ENCODE measurements around the gene ANKZF1. TPM values are rescaled to one million over a fixed set of nuclear protein-coding genes. Genes with fewer than 3 reads are reported as not detected.

Gene ANKZF1
- total RNA-seq, 1 donor = 35.1 TPM

DNA sequence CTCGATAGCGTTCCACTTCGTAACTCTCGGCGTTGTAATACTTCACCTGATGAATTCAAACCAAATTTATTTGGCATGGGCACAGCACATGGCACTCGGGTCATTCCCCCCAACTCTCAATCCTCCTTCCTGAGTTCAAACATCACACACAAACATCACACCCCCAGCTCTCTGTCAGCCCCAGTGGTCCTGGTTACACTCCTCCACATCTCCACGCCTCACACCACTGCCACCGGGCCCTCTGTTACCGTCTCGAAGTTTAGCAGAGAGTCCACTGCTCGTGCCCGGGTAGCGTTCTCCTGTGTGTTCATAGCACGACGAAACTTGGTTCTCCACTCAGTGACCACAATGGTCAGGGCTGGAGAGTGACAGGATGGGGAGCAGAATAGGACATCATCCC lies 15.5 kb upstream of the ANKZF1 start:
- Histone ChIP-seq H3K4me3 (ENCODE audit: insufficient read depth, low read length) (no peak overlapping the region), H3K79me2 (ENCODE audit: insufficient read depth, low read length) (peaks cover 3% of the 10 kb centered on the region), H3K9me3 (ENCODE audit: low read depth, low read length) (no peaks in the 10 kb centered on the region), H3K36me3 (ENCODE audit: insufficient read depth, low read length) (peaks cover 54% of the 10 kb centered on the region), H3K27ac (ENCODE audit: low read depth, low read length) (no peak overlapping the region), H3K4me2 (ENCODE audit: insufficient read depth, low read length) (no peak overlapping the region), H4K20me1 (ENCODE audit: insufficient read depth, low read length) (no peaks in the 10 kb centered on the region), H3K4me1 (ENCODE audit: insufficient read depth, low read length) (peaks cover 18% of the 10 kb centered on the region), H3K27me3 (ENCODE audit: insufficient read depth, low read length) (no peaks in the 10 kb centered on the region), H2AFZ (ENCODE audit: low read length) (no peak overlapping the region)
- DNase-seq (ENCODE audit: insufficient read length, low spot score, missing footprints) = no peak
- TF ChIP-seq CTCF (IDR thresholded peaks at IDR 0.05; ENCODE audit: extremely low read depth, low read depth, low read length) = no peak

- H3K4me1 ChIP-seq (ENCODE audit: insufficient read depth, low read length) = peaks cover 23% of the 10 kb centered on the region
- H2AFZ ChIP-seq (ENCODE audit: low read length) = no peak overlapping the region
- H3K4me3 ChIP-seq (ENCODE audit: insufficient read depth, low read length) = no peak overlapping the region
- DNase-seq (ENCODE audit: insufficient read length, low spot score, missing footprints) = no peak
- no peaks in the 10 kb centered on the region for H3K9me3 ChIP-seq (ENCODE audit: low read depth, low read length)
- peaks cover 3% of the 10 kb centered on the region for H3K79me2 ChIP-seq (ENCODE audit: insufficient read depth, low read length)
- no peak for TF ChIP-seq CTCF (IDR thresholded peaks at IDR 0.05; ENCODE audit: extremely low read depth, low read depth, low read length)
- no peaks in the 10 kb centered on the region for H3K27me3 ChIP-seq (ENCODE audit: insufficient read depth, low read length)
- no peak overlapping the region for H3K27ac ChIP-seq (ENCODE audit: low read depth, low read length)
- H4K20me1 ChIP-seq (ENCODE audit: insufficient read depth, low read length) = peaks cover 4% of the 10 kb centered on the region
- no peak overlapping the region for H3K4me2 ChIP-seq (ENCODE audit: insufficient read depth, low read length)
- H3K36me3 ChIP-seq (ENCODE audit: insufficient read depth, low read length) = peaks cover 49% of the 10 kb centered on the region
Observed at GRCh38 chr2:219214786-219215185, 14.8 kb upstream of the ANKZF1 start.

- peaks cover 50% of the 10 kb centered on the region for H3K36me3 ChIP-seq (ENCODE audit: insufficient read depth, low read length)
Observed at GRCh38 chr2:219215871-219216534, 13.6 kb upstream of the ANKZF1 start.

DNA sequence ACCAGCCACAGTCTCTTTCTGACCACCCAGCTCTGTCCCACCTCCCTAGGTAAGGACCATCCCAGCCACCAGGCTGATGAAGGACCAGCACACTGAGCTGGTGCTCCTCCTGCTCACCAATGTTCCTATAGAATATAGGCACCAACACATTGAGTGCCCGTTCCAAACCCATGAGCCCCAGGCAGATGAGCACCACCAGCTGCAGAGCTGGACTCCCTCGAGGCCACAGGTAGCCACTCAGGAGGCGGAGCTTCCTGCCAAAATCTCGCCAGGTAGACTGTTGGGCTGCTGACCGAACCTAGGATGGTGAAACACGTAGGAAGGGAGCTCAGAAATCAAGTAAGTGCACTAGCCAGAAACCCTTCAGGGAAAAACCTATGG lies 13.1 kb upstream of the ANKZF1 start:
- Histone ChIP-seq H3K27me3 (ENCODE audit: insufficient read depth, low read length) (no peaks in the 10 kb centered on the region), H3K4me1 (ENCODE audit: insufficient read depth, low read length) (peaks cover 23% of the 10 kb centered on the region), H3K4me2 (ENCODE audit: insufficient read depth, low read length) (no peak overlapping the region), H3K4me3 (ENCODE audit: insufficient read depth, low read length) (no peak overlapping the region), H3K79me2 (ENCODE audit: insufficient read depth, low read length) (peaks cover 3% of the 10 kb centered on the region), H2AFZ (ENCODE audit: low read length) (no peak overlapping the region), H3K9me3 (ENCODE audit: low read depth, low read length) (no peaks in the 10 kb centered on the region), H3K27ac (ENCODE audit: low read depth, low read length) (no peak overlapping the region), H3K36me3 (ENCODE audit: insufficient read depth, low read length) (peaks cover 52% of the 10 kb centered on the region), H4K20me1 (ENCODE audit: insufficient read depth, low read length) (peaks cover 4% of the 10 kb centered on the region)
- no peak for DNase-seq (ENCODE audit: insufficient read length, low spot score, missing footprints)
- TF ChIP-seq CTCF (IDR thresholded peaks at IDR 0.05; ENCODE audit: extremely low read depth, low read depth, low read length) = no peak

More at GRCh38 chr2:219215871-219216534, 13.6 kb upstream of the ANKZF1 start:
- Histone ChIP-seq H3K4me3 (ENCODE audit: insufficient read depth, low read length) (no peak overlapping the region), H3K9me3 (ENCODE audit: low read depth, low read length) (no peaks in the 10 kb centered on the region), H3K4me1 (ENCODE audit: insufficient read depth, low read length) (peaks cover 23% of the 10 kb centered on the region), H3K79me2 (ENCODE audit: insufficient read depth, low read length) (peaks cover 3% of the 10 kb centered on the region), H4K20me1 (ENCODE audit: insufficient read depth, low read length) (peaks cover 4% of the 10 kb centered on the region), H3K27ac (ENCODE audit: low read depth, low read length) (no peak overlapping the region), H2AFZ (ENCODE audit: low read length) (no peak overlapping the region), H3K4me2 (ENCODE audit: insufficient read depth, low read length) (no peak overlapping the region), H3K27me3 (ENCODE audit: insufficient read depth, low read length) (no peaks in the 10 kb centered on the region)
- no peak for DNase-seq (ENCODE audit: insufficient read length, low spot score, missing footprints)
- no peak for TF ChIP-seq CTCF (IDR thresholded peaks at IDR 0.05; ENCODE audit: extremely low read depth, low read depth, low read length)

Data from osteoblast (primary cell).